NCI-H2107 treated with DMSO at 0.1 percent for 48 hours (cell line): Measurements from ENCODE around the gene NTM.
"Not testable (repeated sequence)": the region's sequence is repeated elsewhere in the genome, so short reads cannot be mapped to it uniquely, and the experiment has no call there.

Experiments
- DNase-seq: peaks from one replicate; lab custom pipeline; 2025; ENCODE audit not compliant: unreplicated experiment; lab: John Stamatoyannopoulos, UW

NTM gene

GRCh38 chr11:132358573-132358953 is 988.1 kb downstream of the NTM start:
- DNase-seq = no peak

- no peak for DNase-seq
Measured at GRCh38 chr11:132361011-132361550, 990.7 kb downstream of the NTM start.

GRCh38 chr11:132365650-132366049 is 995.2 kb downstream of the NTM start:
- no peak for DNase-seq

GRCh38 chr11:132367293-132367692 is 996.9 kb downstream of the NTM start:
- DNase-seq = no peak

- DNase-seq = not testable (repeated sequence)
Measured at GRCh38 chr11:132370114-132370513, 999.7 kb downstream of the NTM start.

- no peak for DNase-seq
Measured at GRCh38 chr11:132373405-132374143, 1003.2 kb downstream of the NTM start.

GRCh38 chr11:132379540-132379939 is 1009.1 kb downstream of the NTM start:
- DNase-seq = no peak
